Measurements from ENCODE around the gene SMAD7.

The SMAD7 gene

DNA sequence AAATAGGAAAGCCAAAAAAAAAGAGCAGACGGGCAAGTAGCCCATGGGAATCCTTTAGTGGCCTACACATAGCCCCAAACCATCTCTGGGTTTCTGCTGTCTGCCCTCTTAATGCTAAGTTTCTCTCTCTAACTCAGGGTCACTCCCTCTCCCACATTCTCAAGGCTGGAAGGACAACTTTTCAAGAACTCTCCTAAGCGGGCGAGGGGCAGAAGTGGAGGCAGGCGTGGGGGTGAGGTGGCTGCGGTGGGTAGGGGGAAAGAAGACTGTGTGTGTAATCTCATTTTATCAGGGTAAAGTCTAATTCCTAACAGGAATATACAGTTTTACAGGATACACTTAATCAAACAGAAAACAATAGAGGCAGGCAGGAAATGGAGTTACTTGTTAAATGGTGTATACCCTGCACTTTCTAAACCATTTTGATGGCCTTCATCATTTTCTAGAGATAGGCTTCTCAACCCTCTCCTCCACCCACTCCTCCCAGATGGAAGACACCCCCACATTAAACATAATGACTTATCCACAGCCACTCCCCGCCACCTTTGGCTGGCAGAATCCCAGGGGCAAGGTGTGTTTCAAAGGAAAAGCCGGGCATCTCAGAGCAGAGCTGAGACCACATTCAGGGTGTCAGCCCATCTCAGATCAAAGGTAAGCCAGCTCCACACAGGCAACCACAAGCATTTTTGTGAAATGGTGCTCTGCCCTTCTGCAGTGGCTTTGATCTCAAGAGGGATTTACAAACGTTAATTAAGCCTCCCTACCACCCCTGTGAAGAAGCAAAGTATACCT is 6.8 kb downstream of the SMAD7 start:
- no peak for DNase-seq

DNA sequence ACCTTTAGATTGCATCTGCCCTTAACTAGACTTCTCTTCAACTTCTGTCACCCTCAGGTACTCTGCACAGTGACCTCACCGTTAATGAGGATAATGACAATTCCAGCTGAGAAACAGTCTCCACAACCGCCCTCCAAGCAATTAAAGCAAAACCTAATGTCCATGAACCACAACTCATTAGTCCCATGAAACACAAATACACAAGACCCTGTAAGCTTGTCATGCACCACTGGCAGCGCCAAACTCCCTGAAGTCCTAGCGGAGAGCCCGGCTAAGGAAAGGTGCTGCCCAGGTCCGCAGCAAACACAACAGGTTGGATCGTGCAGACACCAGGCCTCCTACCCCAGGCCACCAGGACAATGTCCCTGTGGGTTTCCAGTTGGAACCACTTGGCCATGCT is 7.4 kb downstream of the SMAD7 start:
- DNase-seq, result no peak

DNA sequence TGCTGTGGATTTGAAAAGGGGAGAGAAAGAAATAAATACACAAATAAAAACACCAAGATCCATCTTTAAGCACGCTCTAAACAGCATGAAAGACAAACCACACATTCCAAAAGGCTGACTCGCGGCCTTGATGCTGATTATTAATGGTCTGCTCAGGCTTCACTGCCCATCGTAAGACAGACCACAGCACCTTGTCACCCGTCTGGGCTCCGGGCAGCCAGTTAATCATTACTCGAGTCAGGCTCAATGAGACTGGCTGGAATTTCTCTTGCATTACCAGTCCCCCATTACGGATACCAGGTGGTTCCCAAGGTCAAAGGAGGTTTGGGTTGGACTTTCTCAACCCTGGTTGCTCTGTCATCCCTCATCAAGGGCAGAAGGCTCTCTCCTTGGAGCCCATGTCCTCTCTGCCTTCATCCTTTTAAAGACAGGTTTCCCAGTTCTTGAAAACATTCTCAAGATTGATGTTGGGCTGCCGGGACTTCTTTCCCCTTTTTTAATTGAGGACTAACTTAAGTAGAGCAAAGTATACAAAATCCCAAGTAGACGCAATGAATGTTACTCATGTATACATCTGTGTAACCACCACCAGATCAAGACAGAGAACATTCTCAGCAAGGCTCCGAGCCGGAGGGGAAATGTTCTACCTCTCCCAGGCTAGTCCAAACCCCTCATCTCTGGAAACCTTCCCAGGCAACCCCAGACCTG is 8.1 kb downstream of the SMAD7 start:
- peak; percentile 89 for DNase-seq

DNA sequence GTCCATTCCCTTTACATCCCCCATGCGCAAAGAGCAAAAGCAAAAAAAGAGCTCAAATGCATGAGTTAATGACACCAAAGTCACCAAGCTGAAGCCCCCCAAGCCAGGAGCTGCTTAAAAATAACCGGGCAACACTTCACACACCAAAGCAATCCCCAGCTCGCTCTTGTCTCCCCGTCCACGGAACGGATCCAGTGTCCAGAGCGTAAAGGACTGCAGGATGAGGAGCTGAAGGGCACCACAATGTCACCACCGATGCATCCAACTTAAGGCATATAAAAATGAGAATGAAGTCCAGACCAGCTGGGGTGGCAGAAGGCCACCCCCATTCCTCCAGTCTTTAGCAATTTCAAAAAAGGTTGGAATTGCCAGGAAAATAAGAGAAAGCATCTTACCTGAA is 8.7 kb downstream of the SMAD7 start:
- no peak for DNase-seq

DNA sequence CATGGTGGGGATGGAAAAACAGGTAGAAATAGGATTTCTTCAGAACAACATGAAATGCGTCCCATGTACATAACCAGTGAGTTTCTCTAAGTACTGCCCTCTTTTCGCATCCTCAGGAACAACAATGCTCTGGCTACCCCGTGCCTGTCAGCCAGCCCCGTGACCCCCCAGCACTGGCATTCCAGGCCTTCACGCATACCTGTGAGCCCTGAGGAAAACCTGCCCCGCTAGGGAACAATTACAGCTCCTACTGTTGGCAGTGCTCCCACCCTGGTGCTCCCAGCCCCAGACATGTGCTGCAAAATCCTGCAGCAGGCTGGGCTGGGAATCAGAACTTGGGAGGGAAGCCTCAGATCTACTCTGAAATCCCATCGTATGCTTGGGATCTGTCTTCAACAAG is 9.1 kb downstream of the SMAD7 start:
- no peak for DNase-seq

DNA sequence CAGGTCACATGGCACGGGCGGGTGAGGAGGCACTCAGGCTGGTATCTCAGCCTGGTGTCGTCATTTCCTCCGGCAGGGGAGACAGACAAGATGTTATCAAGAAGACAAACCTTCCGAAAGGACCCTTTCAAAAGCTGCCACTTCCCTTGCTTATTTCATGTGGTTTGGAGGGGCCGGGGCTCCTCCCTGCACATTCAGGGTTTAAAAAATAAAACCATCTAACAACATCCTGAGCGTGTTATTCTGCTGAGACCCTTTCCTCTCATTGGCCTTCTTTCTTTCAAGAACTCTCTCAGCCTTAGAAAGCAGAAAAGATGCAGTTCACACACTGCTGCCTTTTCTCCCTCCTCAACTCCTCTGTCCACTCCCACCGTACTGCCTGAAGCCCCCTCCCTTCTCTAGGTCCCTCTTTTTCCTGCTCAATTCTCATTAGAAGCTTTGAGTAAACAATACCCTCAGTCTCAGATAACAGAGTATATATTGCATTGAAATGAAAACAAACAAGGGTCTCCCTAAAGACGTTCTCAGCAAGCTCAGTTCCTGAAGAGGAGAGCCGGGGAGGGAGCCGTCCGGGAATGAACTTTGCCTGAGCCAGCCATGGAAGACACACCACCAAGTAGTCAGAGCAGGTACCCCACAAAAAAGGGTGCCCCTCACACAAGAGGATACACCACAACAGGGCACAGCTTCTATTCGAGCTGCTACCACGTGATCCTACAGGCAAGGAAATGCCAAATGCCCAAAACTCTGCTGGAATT is 9.7 kb downstream of the SMAD7 start:
- DNase-seq, result no peak

DNA sequence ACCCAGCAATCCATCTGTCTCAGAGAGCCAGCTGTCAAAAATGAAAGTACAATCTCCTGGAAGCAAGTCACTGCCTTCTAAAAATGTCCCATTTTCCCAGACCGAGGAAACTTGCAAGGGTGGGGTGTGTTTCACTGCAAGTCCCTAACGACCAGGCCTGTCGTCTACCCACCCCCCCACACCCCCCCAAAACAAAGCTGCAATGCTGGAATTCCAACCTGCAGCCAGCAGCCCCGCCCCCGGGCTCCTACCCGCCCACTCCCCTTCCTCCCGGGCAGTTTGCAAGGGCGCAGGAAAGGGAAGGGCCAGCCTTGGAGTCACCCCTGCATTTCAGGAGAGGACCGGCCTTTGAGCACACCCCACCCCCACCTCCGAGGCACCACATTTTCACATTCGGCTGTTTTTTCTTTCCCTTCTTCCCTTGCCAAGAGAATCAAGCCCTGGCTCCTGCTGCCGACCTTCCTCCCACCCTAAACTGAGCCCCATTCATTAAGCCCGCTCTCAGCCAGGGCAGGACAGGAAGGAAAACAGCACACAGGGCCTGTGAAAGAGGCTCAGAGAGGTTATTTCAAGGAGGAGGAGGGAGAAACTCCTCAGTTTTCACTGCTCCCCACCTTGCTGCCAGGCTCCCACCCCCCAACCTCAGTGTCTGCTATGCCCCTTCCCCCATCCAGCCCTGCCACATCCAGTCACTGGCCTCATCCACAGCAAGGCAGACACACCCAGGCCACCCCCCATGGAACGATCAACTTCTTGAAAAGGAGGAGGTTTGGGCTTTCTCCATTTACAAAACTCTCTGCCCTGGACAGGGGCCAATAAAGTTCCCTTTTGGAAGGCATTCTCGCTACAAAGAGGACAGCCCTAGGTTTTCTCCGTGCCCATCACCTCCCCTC is 11.3 kb downstream of the SMAD7 start:
- no peak for DNase-seq

DNA sequence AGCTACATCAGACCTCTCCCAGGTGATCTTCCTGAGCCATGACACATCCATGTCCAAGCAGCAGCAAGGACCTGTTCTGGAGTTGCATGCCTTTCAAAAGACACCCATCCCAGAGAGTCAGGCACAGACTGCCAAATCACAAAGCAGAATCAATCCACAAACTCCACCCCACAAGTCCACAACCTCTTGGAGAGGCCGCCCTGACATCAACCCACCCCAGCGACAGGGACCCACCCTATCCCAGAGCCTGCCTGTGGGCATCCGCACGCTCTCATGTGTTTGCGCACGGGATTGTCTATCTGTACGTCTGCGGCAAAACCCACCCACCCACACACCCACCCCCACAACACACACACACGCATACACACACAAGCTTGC is 11.9 kb downstream of the SMAD7 start:
- no peak for DNase-seq

DNA sequence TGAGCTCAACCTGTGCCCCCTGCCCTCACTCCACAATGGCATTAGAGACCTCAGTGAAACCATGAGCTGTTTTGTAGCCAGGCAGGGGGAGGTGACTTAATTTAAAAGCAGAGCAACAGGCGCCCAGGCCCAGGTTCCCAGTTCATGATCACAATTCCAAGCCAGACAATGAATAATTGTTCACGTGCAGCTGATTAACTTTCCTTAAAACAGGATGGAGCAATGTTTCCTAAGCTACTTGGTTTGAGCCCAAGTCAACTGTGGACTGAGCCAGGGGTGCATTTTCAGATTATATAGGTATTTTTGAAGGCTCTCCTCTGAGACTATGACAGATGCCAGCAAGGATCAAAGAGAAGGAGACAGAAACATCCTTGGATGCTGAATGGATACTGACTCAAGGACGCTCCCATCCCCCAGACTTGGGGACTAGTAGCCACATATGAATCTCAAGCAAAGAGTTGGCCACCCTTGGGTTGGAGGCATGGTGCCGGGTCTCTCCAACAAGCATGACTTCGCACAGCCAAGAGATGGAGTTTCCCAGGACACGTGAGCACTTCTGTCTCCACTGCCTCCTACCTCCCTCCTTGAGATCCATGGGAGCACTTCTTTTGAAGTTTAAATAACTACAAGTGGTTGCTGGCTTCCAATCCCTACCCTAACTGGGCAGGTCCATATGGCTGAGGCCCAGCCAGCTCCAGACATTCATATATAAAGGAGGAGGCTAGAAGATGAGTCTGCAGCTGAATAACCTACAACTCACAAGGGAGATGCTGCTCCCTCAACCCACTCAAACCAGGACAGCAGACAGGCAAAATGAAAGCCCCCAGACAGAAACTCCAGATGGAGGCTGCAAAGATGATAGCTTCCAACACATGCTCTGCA is 12.7 kb downstream of the SMAD7 start:
- DNase-seq, result no peak

DNA sequence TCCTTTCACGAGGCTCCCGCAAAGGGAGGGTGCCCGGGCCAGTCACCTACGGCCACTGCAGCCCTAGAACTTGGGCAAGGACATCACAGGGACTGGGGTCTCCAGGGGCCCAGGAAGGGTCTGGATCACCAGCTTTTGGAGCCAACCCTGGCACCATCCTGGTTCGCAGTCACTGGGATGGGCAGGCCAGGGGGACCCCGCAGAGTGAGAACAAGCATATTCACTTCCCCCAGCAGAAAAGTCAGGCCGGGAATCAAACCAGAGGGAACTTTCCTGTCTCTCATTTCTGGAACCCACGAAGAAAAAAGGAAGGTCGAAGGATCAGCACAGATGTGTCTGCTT is 15.4 kb downstream of the SMAD7 start:
- no peak for DNase-seq

DNA sequence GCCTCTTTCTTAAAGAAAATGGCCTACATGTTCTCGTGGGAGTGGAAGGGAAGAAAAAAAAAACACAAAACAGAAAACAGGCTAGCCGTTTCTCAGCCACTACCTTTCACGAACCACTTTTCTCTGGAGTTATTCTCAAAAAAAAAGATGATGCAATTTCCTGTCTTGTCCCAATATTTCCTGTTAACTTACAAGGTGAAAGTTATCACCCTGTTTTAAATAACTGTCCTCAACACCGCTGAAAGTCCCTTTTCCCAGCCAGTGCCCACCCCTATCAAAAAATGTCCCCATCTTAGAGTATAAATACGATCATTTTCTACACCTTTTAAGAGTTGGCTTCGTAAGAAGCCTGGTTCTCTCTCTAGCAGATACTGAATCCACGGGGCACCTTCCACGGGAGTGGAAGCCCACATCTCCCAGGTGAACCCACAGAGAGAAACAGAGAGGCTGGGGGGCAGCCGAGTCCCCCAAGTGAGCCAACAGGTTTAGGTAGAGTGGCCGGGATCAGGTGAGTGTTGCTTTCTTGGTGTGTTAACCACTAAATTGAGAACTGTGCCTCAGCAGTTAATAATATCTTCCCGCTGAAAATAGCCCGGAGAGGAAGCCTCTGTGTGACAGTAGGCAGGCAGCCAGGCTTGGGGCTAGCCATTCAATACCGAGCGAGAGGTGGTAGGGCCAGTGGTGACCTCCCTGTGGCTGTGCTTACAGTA is 15.9 kb downstream of the SMAD7 start:
- no peak for DNase-seq

DNA sequence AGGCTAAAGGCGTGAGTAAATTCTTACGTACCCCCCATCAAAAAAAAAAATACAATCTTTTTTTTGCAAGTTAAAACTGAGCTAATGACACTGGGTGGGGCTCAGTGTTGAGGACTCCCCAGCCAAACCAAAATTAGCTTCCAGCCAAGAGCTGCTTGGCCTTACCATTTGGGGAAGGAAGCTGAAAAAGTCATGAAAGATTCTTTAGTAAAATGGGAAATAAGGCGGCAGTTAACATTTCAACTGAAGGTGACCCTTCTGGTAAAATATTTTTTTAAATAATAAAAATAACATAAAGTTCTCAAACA is 16.4 kb downstream of the SMAD7 start:
- no peak for DNase-seq

DNA sequence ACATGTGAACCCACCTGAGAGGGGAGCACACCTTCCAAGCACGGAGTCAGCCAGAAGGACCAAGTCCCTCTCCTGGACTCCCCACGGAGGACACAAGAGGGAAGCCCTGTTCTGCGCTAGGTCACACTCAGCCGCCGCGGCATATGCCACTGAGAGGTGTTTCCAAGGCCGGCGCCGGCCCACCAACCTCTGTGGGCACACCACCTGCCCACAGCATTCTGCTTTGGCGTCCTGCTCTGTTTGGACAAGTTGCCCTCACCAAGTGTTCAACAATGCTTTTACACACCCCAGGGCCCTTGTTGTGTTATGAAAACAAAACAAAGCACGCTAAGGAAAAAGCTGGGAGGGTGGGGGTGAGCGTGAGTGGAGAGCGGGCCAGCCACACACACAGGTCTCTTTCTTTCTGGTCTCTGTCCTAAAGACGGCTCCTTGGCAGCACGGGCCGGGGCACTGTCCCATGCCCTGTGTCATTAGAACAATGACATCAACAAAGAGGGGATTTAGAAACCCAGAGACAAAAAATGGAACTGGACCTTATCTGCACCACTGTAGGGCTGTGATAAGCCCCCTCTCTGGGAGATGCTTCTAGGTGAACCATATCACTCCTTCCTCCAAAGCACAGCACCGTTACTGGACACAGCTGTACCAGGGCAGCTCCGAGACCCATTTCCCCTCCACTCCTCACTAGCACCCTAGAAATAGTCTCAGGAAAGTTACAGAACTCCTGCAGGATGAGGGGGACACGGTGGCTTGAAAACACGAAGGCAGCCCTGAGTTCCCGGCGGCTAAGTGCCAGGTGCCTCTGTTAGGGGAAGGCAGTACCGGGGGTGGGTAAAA is 17.0 kb downstream of the SMAD7 start:
- no peak for DNase-seq

DNA sequence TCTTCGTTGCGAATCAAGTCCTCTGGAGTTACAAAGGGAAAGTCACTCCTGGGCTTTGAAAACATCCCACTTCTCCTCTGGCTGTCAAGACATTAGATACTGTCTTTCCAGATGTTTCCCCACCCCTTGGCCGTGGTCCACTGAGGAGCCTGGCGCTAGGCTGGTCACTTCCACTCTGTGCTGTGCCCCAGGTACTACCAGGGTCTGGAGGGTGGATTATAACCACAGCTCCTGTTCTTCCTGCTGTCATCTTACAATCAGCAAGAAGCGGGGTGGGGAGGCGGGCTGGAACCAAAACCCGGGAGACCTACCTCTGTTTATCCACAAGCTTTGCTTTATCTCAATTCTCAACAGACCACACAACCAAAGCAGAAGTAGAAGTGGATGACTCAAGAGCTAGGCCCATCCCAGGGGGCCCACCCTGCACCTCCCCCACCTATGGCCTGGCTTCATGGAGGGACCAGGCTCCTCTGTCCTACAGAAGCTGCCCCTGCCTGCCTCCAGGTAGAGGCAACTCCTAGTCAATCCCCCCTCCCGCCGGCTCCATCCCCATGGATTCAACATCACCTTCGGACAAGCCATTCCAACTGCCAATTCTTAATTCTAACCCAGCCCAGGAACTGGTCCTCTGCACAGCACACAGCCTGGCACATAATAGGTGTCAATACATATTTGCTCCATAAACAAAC is 17.8 kb downstream of the SMAD7 start:
- no peak for DNase-seq

DNA sequence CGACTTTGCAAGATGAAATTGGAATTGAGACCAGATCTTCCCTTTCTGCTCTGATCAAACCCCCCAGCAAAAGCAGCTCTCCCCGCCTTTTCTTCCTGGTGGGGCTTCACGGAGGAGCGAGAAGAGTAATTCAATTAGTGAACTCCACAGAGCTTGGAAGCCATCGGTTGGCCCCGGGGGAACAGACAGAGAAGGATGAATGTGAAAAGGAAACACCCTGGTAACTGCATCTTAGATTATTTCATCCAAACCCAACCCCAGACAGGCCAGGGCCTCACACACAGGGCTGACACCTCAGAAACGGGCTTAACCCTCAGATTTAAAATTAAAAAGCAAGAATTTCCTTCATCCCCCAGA is 18.3 kb downstream of the SMAD7 start:
- DNase-seq, result no peak

DNA sequence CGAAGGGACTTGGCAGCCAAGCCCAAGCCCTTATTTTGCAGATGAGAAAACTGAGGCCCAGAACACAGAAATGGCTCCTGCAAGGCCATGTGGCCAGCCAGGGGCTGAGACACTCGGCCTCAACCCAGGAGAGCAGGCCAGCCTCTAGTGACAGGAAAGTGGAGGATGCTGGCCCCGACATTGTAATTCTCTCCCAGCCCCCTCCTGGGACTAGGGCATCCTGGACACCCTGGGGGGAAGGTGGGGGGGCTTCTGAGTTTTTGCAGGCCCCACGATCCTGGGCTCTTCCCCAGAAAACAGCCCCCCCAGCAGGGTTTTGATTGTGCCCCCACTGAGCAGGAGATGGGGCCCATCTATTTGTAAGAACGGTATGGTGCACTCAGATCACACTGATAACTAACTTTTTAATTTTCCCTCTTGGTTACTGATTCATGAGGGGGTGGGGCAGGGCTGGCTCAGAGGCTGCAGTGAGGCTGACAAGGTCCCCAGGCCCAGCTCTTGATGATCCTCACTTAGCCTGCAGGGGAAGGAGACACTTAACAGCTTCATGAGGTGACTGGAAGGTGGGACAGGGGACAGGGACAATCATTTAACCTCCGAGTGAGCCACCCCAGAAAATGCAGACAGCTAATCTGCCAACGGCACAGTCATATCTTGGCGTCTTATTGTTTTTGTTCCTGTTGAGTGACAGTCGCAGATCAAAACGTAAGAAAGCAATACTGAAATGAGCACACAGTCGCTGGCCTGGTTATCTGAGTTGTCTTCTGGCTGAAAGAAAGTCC is 18.9 kb downstream of the SMAD7 start:
- DNase-seq, result no peak

DNA sequence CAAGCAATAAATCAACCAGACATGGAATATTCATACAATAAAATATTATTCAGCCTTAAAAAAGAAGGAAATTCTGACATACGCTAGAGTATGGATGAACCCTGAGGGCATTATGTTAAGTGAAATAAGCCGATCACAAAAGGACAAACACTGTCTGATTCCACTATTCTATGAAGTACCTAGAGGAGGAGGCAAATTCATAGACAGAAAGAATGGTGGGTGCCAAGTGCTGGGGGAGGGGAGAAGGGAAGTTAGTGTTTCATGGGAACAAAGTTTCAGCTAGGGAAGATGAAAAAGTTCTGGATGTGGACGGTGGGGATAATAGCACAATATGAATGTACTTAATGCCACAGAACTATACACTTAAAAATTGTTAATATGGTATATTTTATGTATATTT is 19.8 kb downstream of the SMAD7 start:
- no peak for DNase-seq

DNA sequence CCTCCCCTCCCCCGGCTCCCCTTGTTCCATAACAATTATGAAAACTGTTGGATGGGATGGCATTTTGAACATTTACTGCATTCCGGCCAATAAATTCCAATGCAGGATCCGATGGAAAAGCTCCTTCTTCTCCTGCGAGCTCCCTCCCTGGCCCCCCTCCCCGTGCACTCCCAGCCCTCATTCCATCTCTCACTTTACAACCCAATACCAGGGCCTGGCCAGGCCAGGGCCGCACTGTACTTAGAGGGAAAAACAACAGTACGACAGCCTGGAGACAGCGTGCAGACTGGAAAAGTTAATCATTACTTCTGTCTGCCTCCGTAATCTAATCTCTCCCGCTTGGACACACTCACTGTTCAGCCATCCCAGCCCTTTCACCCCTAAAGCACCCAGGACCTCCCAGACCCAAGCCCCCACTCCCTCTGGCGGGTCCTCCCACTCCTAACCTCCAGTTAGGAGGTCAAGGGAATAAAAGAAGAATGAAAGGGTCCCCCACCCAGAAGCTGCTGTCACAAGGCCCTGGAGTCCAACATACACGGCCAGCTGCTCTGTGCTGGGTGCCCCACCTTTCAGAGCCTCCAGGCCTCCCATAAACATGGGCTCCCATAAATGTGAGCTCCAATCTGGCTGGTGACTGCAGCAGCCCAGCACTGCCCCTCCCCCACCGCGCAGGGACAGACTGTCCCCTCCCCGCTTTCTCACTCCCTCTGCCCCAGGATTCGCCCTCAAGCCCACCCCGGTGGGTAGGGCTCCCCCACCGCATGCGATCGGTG is 20.6 kb downstream of the SMAD7 start:
- DNase-seq, result peak; percentile 56
